Measurements from ENCODE around the gene ZMIZ2. TPM values are rescaled to one million over a fixed set of nuclear protein-coding genes. Genes with fewer than 3 reads are reported as not detected.
A peak's percentile ranks its signal among the peaks of the same experiment; 100 is the strongest.

The ZMIZ2 gene
- total and polyA plus RNA-seq, 2 of the 8 experiments (the other 6 are each of a cell fraction or from before 2014, with no cell fraction given): 24.4 to 66.4 TPM

DNA sequence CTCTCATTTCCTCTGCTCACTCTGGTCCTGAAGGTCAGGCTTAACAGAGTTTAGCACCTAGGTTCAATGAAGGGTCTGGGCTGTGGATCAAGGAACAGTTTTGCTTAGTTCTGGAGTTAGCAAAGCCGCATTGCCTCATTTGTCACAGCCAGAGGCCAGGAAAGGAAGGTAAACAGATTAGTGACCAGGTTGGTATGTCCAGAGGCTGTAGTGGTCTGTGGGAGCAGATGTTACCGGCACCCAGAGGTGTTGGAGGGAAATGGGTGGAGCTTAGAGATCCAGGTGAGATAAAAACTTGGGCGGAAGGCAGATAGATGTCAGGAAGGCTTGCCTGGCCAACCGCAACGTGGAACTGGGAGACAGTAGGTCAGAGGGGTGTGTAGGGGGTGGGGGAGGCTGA, 36.6 kb upstream of the ZMIZ2 start:
- H4K20me1 ChIP-seq (replicated peaks in 1 of 2; ENCODE audit: control insufficient read depth in 1 of 2, insufficient read depth in 2 of 2, low read length in 2 of 2): peaks cover 0 to 3% of the 10 kb centered on the region in 2 experiments
- H3K4me2 ChIP-seq (ENCODE audit: insufficient read depth in 1 of 2, low read depth in 2 of 2, low read length in 2 of 2): no peak overlapping the region
- no peak overlapping the region for H3K27ac ChIP-seq (ENCODE audit: low read depth, low read length)
- H2BK15ac ChIP-seq (ENCODE audit: low read length): no peak overlapping the region
- H4K8ac ChIP-seq (ENCODE audit: extremely low read depth, insufficient read depth, low read length): no peak overlapping the region
- H3K23ac ChIP-seq (ENCODE audit: insufficient read length): no peak overlapping the region
- no peak overlapping the region for H4K5ac ChIP-seq (ENCODE audit: insufficient read length, low read depth, low read length)
- H3K23me2 ChIP-seq (ENCODE audit: low read depth, low read length): no peaks in the 10 kb centered on the region
- H2BK20ac ChIP-seq (ENCODE audit: low read length): no peak overlapping the region
- FAIRE-seq (no peak), DNase-seq (ENCODE audit: low read depth in 1 of 2, low spot score in 2 of 2) (no peak)
- no peak overlapping the region for H3K56ac ChIP-seq (replicated peaks; ENCODE audit: insufficient read length, low read depth, low read length)
- no peaks in the 10 kb centered on the region; a peak in 1 of 7 replicates for H3K4me1 ChIP-seq (replicated peaks in 1 of 4; ENCODE audit: control insufficient read depth in 3 of 4, insufficient read depth in 4 of 4, low read length in 3 of 4)
- ChIA-PET CTCF (ENCODE audit: partially characterized antibody) (no interaction called here), POLR2A (ENCODE audit: partially characterized antibody) (interaction anchor here (1.0 kb wide), 1 partner anchor 18 kb away, joined by 3 read pairs; no protein-coding TSS in a partner anchor)
- no peak overlapping the region for H2AK5ac ChIP-seq (ENCODE audit: low read depth, low read length)
- H2AFZ ChIP-seq (ENCODE audit: low read length): no peak overlapping the region
- H3K4me3 ChIP-seq (ENCODE audit: extremely low read depth in 1 of 4, insufficient read depth in 2 of 4, low read depth in 3 of 4, low read length in 4 of 4): no peak overlapping the region
- H3K4ac ChIP-seq (replicated peaks; ENCODE audit: insufficient read length, low read depth, low read length): no peak overlapping the region
- no peaks in the 10 kb centered on the region for H3K79me1 ChIP-seq (ENCODE audit: low read depth, low read length)
- no peak for TF ChIP-seq SRF (IDR thresholded peaks at IDR 0.05; ENCODE audit: low read depth, low read length)
- H3K14ac ChIP-seq (ENCODE audit: insufficient read length): no peak overlapping the region
- no peak overlapping the region for H2BK120ac ChIP-seq (replicated peaks; ENCODE audit: low read depth, low read length)
- H3K79me2 ChIP-seq (ENCODE audit: control insufficient read depth in 1 of 2, insufficient read depth in 2 of 2, low read length in 2 of 2): no peaks in the 10 kb centered on the region
- H3K9ac ChIP-seq (replicated peaks in 1 of 4; ENCODE audit: extremely low read depth in 1 of 4, low read depth in 3 of 4, low read length in 3 of 4): no peak overlapping the region
- H3K36me3 ChIP-seq (ENCODE audit: control insufficient read depth in 2 of 4, insufficient read depth in 4 of 4, low read length in 3 of 4): peaks cover 2 to 16% (median 5%) of the 10 kb centered on the region in 4 experiments; a peak in 5 of 8 replicates
- H2BK5ac ChIP-seq (ENCODE audit: low read depth, low read length): 0 out of 2 replicates have a peak overlapping the region, but pooled peaks have one; percentile 18
- H2BK12ac ChIP-seq (ENCODE audit: low read depth, low read length): no peak overlapping the region
- WGBS, 2 experiments (ENCODE audit: extremely low coverage in 1 of 2, insufficient coverage in 1 of 2, insufficient read length in 1 of 2, insufficient replicate concordance in 2 of 2, low coverage in 1 of 2, low lambda C conversion rate in 2 of 2, missing lambda C conversion rate in 1 of 2): 80% methylated on average over 5 of the region's 5 CpGs; no CpG with 5 or more reads in 1 of the 2 experiments
- H3K27me3 ChIP-seq (replicated peaks in 1 of 4; ENCODE audit: control insufficient read depth in 3 of 4, extremely low read depth in 1 of 4, insufficient read depth in 3 of 4, low read length in 3 of 4): no peaks in the 10 kb centered on the region
- H3K9me3 ChIP-seq (ENCODE audit: insufficient read depth in 2 of 2, low read depth in 1 of 2, low read length in 1 of 2): no peaks in the 10 kb centered on the region
- H3K18ac ChIP-seq (ENCODE audit: extremely low read depth, low read length): no peak overlapping the region
- no peak overlapping the region for H4K91ac ChIP-seq (replicated peaks; ENCODE audit: insufficient read length, low read length)

Measured in H1 (cell line).